IMR-90 (cell line): ENCODE data around the gene PIWIL4.

Experiments
- BHLHE40 ChIP-seq: fragments of 150-350 bp; IDR thresholded peaks from 2 replicates; pipeline ENCODE4 v1.6.1; 2016; ENCODE audit warnings: mild to moderate bottlenecking, low read depth, low read length
- CEBPB ChIP-seq: IDR thresholded peaks from 2 replicates; pipeline ENCODE4 v1.6.1; 2012; ENCODE audit warnings: low read depth, low read length, improper control_type of control experiment
- CHD1 ChIP-seq: IDR thresholded peaks from 2 replicates; pipeline ENCODE4 v1.6.1; 2012; ENCODE audit warnings: low read depth, low read length, improper control_type of control experiment
- CTCF ChIP-seq: conservative IDR thresholded peaks from 2 replicates; pipeline ENCODE4 v1.5.1; 2012; ENCODE audit warnings: mild to moderate bottlenecking, low read depth, low read length, improper control_type of control experiment
- ELK1 ChIP-seq: fragments of 150-350 bp; IDR thresholded peaks from 2 replicates; pipeline ENCODE4 v1.6.1; 2016; ENCODE audit warnings: low read depth, mild to moderate bottlenecking, low read length, moderate library complexity, borderline replicate concordance
- FOS ChIP-seq: fragments of 150-350 bp; IDR thresholded peaks from 2 replicates; pipeline ENCODE4 v1.6.1; 2016; ENCODE audit warnings: low read depth, low read length
- MAFK ChIP-seq: IDR thresholded peaks from 2 replicates; pipeline ENCODE4 v1.6.1; 2012; ENCODE audit warnings: low read depth, low read length, improper control_type of control experiment
- MXI1 ChIP-seq: IDR thresholded peaks from 2 replicates; pipeline ENCODE4 v1.6.1; 2012; ENCODE audit warnings: low read depth, mild to moderate bottlenecking, low read length, moderate library complexity, borderline replicate concordance
- POLR2A ChIP-seq: IDR thresholded peaks from 2 replicates; pipeline ENCODE4 v1.6.1; 2012; ENCODE audit warnings: mild to moderate bottlenecking, low read depth, low read length
- RAD21 ChIP-seq: IDR thresholded peaks from 2 replicates; pipeline ENCODE4 v1.6.1; 2012; ENCODE audit warnings: low read length, improper control_type of control experiment
- RCOR1 ChIP-seq: IDR thresholded peaks from 2 replicates; pipeline ENCODE4 v1.6.1; 2012; ENCODE audit warnings: mild to moderate bottlenecking, low read length, improper control_type of control experiment; ENCODE audit not compliant: insufficient replicate concordance
- RFX5 ChIP-seq: IDR thresholded peaks from 2 replicates; pipeline ENCODE4 v1.8.0; 2012; ENCODE audit warnings: low read depth, mild to moderate bottlenecking, low read length, moderate library complexity
- SMC3 ChIP-seq: fragments of 150-350 bp; IDR thresholded peaks from 2 replicates; pipeline ENCODE4 v1.6.1; 2016; ENCODE audit warnings: low read depth, mild to moderate bottlenecking, antibody characterized with exemption, low read length, moderate library complexity
- USF2 ChIP-seq: fragments of 150-350 bp; IDR thresholded peaks from 2 replicates; pipeline ENCODE4 v1.6.1; 2017; ENCODE audit warnings: mild to moderate bottlenecking, antibody characterized with exemption, low read length, low read depth

GRCh38 chr11:94662846-94663390, 95.8 kb downstream of the PIWIL4 start:
- TF ChIP-seq CTCF (no peak), POLR2A (no peak), RAD21 (no peak), MAFK (no peak), USF2 (no peak), SMC3 (no peak), BHLHE40 (no peak), ELK1 (no peak), RCOR1 (no peak), MXI1 (no peak), CHD1 (no peak), RFX5 (no peak), CEBPB (no peak), FOS (no peak)
